Measurements from ENCODE around the gene ITGAV. TPM values are rescaled to one million over a fixed set of nuclear protein-coding genes. Genes with fewer than 3 reads are reported as not detected.

The ITGAV gene
- total RNA-seq, 1 donor = 311 TPM

- Histone ChIP-seq H3K9me3 (ENCODE audit: low read depth, low read length) (no peaks in the 10 kb centered on the region), H2AFZ (ENCODE audit: low read length) (no peak overlapping the region), H3K79me2 (ENCODE audit: insufficient read depth, low read length) (no peaks in the 10 kb centered on the region), H3K36me3 (ENCODE audit: insufficient read depth, low read length) (no peaks in the 10 kb centered on the region), H3K4me3 (ENCODE audit: insufficient read depth, low read length) (no peak overlapping the region), H4K20me1 (ENCODE audit: insufficient read depth, low read length) (no peaks in the 10 kb centered on the region), H3K27me3 (ENCODE audit: insufficient read depth, low read length) (no peaks in the 10 kb centered on the region), H3K4me2 (ENCODE audit: insufficient read depth, low read length) (no peak overlapping the region), H3K4me1 (ENCODE audit: insufficient read depth, low read length) (peaks cover 27% of the 10 kb centered on the region), H3K27ac (ENCODE audit: low read depth, low read length) (peak overlapping the region; percentile 9)
- DNase-seq (ENCODE audit: insufficient read length, low spot score, missing footprints) = no peak
- TF ChIP-seq, protein P1, sequence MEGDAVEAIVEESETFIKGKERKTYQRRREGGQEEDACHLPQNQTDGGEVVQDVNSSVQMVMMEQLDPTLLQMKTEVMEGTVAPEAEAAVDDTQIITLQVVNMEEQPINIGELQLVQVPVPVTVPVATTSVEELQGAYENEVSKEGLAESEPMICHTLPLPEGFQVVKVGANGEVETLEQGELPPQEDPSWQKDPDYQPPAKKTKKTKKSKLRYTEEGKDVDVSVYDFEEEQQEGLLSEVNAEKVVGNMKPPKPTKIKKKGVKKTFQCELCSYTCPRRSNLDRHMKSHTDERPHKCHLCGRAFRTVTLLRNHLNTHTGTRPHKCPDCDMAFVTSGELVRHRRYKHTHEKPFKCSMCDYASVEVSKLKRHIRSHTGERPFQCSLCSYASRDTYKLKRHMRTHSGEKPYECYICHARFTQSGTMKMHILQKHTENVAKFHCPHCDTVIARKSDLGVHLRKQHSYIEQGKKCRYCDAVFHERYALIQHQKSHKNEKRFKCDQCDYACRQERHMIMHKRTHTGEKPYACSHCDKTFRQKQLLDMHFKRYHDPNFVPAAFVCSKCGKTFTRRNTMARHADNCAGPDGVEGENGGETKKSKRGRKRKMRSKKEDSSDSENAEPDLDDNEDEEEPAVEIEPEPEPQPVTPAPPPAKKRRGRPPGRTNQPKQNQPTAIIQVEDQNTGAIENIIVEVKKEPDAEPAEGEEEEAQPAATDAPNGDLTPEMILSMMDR (IDR thresholded peaks at IDR 0.05; ENCODE audit: extremely low read depth, low read depth, low read length) = peak; percentile 25
Observed at GRCh38 chr2:186554850-186555671, 34.8 kb upstream of the ITGAV start.

GRCh38 chr2:186558512-186559276 lies 31.2 kb upstream of the ITGAV start:
- H2AFZ ChIP-seq (ENCODE audit: low read length) = no peak overlapping the region
- H3K4me2 ChIP-seq (ENCODE audit: insufficient read depth, low read length) = no peak overlapping the region
- H3K36me3 ChIP-seq (ENCODE audit: insufficient read depth, low read length) = no peaks in the 10 kb centered on the region
- no peaks in the 10 kb centered on the region for H3K9me3 ChIP-seq (ENCODE audit: low read depth, low read length)
- no peaks in the 10 kb centered on the region for H3K79me2 ChIP-seq (ENCODE audit: insufficient read depth, low read length)
- no peak for DNase-seq (ENCODE audit: insufficient read length, low spot score, missing footprints)
- no peak overlapping the region for H3K4me3 ChIP-seq (ENCODE audit: insufficient read depth, low read length)
- no peaks in the 10 kb centered on the region for H4K20me1 ChIP-seq (ENCODE audit: insufficient read depth, low read length)
- TF ChIP-seq, protein P1 (IDR thresholded peaks at IDR 0.05; ENCODE audit: extremely low read depth, low read depth, low read length) = no peak
- no peaks in the 10 kb centered on the region for H3K27me3 ChIP-seq (ENCODE audit: insufficient read depth, low read length)
- H3K27ac ChIP-seq (ENCODE audit: low read depth, low read length) = no peak overlapping the region
- H3K4me1 ChIP-seq (ENCODE audit: insufficient read depth, low read length) = peaks cover 11% of the 10 kb centered on the region

- no peak for DNase-seq (ENCODE audit: insufficient read length, low spot score, missing footprints)
- Histone ChIP-seq H4K20me1 (ENCODE audit: insufficient read depth, low read length) (no peaks in the 10 kb centered on the region), H3K36me3 (ENCODE audit: insufficient read depth, low read length) (no peaks in the 10 kb centered on the region), H3K27me3 (ENCODE audit: insufficient read depth, low read length) (no peaks in the 10 kb centered on the region), H3K27ac (ENCODE audit: low read depth, low read length) (no peak overlapping the region), H2AFZ (ENCODE audit: low read length) (no peak overlapping the region), H3K4me1 (ENCODE audit: insufficient read depth, low read length) (peaks cover 8% of the 10 kb centered on the region), H3K4me2 (ENCODE audit: insufficient read depth, low read length) (no peak overlapping the region), H3K9me3 (ENCODE audit: low read depth, low read length) (no peaks in the 10 kb centered on the region), H3K4me3 (ENCODE audit: insufficient read depth, low read length) (no peak overlapping the region), H3K79me2 (ENCODE audit: insufficient read depth, low read length) (no peaks in the 10 kb centered on the region)
- TF ChIP-seq, protein P1 (IDR thresholded peaks at IDR 0.05; ENCODE audit: extremely low read depth, low read depth, low read length) = no peak
Observed at GRCh38 chr2:186559370-186559769, 30.5 kb upstream of the ITGAV start.

- Histone ChIP-seq H4K20me1 (ENCODE audit: insufficient read depth, low read length) (no peaks in the 10 kb centered on the region), H3K4me1 (ENCODE audit: insufficient read depth, low read length) (peaks cover 4% of the 10 kb centered on the region), H3K9me3 (ENCODE audit: low read depth, low read length) (no peaks in the 10 kb centered on the region)
Observed at GRCh38 chr2:186559848-186560247, 30.0 kb upstream of the ITGAV start.

More at GRCh38 chr2:186559848-186560247, 30.0 kb upstream of the ITGAV start:
- H3K4me2 ChIP-seq (ENCODE audit: insufficient read depth, low read length) = no peak overlapping the region
- DNase-seq (ENCODE audit: insufficient read length, low spot score, missing footprints) = no peak
- no peaks in the 10 kb centered on the region for H3K36me3 ChIP-seq (ENCODE audit: insufficient read depth, low read length)
- TF ChIP-seq, protein P1 (IDR thresholded peaks at IDR 0.05; ENCODE audit: extremely low read depth, low read depth, low read length) = no peak
- no peaks in the 10 kb centered on the region for H3K79me2 ChIP-seq (ENCODE audit: insufficient read depth, low read length)
- no peak overlapping the region for H2AFZ ChIP-seq (ENCODE audit: low read length)
- no peaks in the 10 kb centered on the region for H3K27me3 ChIP-seq (ENCODE audit: insufficient read depth, low read length)
- H3K27ac ChIP-seq (ENCODE audit: low read depth, low read length) = no peak overlapping the region
- H3K4me3 ChIP-seq (ENCODE audit: insufficient read depth, low read length) = no peak overlapping the region

Data from osteoblast (primary cell).